ENCODE results near the gene CAMSAP2.

Gene CAMSAP2

DNA sequence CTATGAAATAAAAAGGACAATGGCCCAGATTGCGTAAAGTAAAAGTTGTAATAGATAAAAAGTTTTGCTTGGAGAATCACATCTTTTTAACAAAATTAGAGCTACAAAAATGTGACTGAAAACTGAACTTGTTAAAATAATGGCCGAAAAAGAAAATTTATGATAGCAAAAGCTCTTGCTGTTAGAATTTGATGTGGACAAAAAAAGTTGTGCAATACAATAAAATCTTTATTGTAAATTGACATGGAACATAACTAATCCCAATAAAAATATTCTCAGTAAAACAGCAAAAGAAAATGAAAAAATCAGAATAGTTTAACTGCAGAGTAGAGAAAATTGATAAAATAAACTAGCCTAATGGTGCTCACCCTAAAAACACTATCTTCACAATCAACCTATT, 11.4 kb upstream of the CAMSAP2 start:
- no peak overlapping the region for H3K27ac ChIP-seq
- TF ChIP-seq, protein P1, sequence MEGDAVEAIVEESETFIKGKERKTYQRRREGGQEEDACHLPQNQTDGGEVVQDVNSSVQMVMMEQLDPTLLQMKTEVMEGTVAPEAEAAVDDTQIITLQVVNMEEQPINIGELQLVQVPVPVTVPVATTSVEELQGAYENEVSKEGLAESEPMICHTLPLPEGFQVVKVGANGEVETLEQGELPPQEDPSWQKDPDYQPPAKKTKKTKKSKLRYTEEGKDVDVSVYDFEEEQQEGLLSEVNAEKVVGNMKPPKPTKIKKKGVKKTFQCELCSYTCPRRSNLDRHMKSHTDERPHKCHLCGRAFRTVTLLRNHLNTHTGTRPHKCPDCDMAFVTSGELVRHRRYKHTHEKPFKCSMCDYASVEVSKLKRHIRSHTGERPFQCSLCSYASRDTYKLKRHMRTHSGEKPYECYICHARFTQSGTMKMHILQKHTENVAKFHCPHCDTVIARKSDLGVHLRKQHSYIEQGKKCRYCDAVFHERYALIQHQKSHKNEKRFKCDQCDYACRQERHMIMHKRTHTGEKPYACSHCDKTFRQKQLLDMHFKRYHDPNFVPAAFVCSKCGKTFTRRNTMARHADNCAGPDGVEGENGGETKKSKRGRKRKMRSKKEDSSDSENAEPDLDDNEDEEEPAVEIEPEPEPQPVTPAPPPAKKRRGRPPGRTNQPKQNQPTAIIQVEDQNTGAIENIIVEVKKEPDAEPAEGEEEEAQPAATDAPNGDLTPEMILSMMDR (conservative IDR thresholded peaks at IDR 0.05): no peak
- TF ChIP-seq ZFX (IDR thresholded peaks at IDR 0.05): no peak

DNA sequence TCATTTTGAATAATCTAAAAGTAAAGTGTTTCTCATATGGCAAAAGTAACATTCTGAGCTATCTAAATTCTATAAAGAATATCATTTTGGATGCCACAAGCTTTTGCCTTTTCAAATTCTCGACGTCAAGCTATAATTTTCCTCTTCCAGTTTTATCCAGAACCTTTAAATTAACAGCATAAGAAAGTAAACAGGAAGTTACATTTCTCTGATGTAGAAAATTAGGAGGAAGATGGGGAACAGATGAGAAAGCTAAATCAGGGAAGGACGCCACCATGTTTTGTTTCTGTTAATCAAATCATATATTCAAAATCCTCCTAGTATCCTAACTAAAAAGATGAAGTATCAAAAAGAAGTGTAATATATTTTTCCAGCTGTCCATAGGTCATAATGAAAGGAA, 8.8 kb upstream of the CAMSAP2 start:
- TF ChIP-seq, protein P1 (conservative IDR thresholded peaks at IDR 0.05): no peak
- no peak for TF ChIP-seq ZFX (IDR thresholded peaks at IDR 0.05)
- no peak overlapping the region for H3K27ac ChIP-seq

DNA sequence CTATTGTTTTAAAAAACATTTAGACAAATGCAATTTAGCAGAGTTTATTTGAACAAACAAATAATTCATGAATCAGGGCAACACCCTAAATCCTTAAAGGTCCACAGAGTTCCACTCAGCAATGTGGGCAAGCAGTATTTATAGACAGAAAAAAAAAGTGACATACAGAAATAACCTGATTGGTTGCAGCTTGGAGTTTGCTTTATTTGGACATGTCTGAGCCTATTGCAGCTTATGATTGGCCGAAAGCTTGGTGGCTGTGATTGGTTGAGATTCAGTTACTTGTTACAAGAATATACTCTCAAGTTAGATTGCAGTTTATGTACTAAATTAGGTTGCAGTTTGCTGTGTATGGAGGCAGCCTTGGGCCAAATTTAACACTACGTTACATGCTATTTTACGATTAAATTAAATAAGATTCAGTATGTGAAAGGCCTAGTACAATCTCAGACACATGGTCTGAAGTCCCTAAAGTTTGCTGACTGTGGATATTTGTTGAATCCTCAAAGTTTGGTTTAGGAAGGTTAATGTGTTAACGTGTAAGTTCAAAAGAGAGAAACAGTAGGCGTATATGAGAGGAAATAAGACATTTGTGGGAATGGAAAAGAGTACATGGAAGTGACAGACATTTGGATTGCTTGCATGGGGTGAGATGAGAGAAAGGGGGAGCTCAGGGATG, 6.9 kb upstream of the CAMSAP2 start:
- TF ChIP-seq, protein P1 (conservative IDR thresholded peaks at IDR 0.05): no peak
- TF ChIP-seq ZFX (IDR thresholded peaks at IDR 0.05): no peak
- no peak overlapping the region for H3K27ac ChIP-seq

DNA sequence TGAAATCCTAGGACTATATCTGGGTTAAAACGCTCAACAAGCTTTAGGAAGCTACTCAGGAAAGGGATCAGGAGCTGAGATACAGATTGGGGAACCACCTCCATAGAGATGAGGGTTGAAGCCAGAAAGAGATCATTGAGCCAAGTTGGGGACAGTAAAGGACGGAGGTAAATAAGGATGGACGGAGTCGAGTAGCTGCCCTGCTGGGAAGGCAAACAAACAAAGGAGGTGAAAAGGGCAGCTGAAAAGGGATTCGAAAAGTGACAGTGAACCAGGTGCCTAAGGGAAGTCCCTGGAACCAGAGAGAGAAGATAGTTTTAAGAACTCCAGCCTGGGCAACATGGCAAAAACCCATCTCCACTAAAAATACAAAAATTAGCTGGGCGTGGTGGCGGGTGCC, 6.3 kb upstream of the CAMSAP2 start:
- TF ChIP-seq ZFX (IDR thresholded peaks at IDR 0.05): no peak
- TF ChIP-seq, protein P1 (conservative IDR thresholded peaks at IDR 0.05): no peak

GRCh38 chr1:200733907-200734306, 4.8 kb upstream of the CAMSAP2 start:
- H3K27ac ChIP-seq: no peak overlapping the region
- TF ChIP-seq ZFX (IDR thresholded peaks at IDR 0.05): no peak
- TF ChIP-seq, protein P1 (conservative IDR thresholded peaks at IDR 0.05): no peak

More for the DNA sequence above, 6.3 kb upstream of the CAMSAP2 start:
- peak overlapping the region; percentile 41; the same call in 1 of the 2 replicates for H3K27ac ChIP-seq

DNA sequence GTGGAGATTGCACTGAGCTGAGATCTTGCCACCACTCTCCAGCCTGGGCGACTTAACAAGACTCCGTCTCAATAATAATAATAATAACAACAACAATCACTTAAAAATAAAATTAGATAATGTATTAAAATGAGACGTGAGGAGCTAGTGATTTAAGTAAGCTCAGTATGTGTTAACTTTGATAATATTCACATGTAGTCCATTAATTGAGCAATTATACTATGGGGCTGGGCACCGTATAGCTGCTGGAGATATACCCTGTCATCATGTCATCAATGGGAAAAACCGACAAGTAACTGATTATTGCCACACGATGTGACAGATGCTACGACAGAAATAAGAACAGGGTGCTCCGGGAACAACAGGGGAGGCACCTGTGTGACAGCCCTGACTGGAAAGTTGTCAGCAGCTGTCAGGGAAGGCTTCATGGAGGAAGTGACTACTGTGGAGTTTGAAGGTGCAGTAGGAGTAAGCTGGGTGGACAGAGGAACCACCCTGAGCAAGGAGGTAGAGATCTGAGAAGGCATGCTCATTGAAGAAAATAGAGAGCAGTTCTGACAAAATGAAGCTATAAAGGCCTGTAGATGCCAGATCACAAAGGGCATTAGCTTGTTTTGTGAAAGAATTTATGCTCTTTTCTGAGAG, 924 bp upstream of the CAMSAP2 start:
- TF ChIP-seq, protein P1 (conservative IDR thresholded peaks at IDR 0.05): no peak
- TF ChIP-seq ZFX (IDR thresholded peaks at IDR 0.05): no peak
- H3K27ac ChIP-seq: peak overlapping the region; percentile 92; the same call in 1 of the 2 replicates

DNA sequence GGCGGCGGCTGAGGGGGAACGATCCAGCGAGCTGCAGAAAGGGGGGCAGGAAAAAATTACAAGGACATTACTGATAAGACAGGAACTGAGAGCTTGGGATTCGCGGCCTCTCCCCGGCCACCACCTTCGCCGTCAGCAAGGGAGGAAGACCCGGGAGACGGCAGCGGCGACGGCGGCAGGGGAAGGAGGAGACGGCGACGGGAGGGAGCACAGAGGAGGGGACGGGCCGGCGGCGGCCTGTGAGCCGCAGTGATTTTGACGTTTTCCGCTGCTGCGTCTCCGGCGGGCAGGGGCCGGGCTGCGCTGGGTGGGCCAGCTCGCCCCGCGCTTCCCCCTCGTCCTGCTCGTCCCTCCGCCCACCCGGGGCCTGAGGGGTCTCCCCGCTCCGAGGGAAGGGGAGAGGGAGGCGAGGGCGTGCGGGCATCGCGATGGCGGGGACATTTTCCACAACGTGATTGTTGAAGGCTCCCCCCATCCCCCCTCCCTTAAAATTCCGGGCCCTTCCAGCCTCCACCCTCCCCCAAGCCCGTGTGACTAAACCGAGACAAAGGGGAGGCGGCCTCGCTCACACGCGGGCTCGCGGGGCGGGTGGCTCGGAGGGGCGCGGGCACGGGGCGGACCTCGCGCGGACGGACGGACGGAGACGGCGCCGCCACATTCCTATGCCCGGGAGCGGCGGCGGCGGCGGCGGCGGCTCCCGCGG, 407 bp downstream of the CAMSAP2 start:
- H3K27ac ChIP-seq: peak overlapping the region; percentile 92
- peak; percentile 78 for TF ChIP-seq ZFX (IDR thresholded peaks at IDR 0.05)
- TF ChIP-seq, protein P1 (conservative IDR thresholded peaks at IDR 0.05): no peak
